ENCODE measurements around the gene SLITRK4.

DNA sequence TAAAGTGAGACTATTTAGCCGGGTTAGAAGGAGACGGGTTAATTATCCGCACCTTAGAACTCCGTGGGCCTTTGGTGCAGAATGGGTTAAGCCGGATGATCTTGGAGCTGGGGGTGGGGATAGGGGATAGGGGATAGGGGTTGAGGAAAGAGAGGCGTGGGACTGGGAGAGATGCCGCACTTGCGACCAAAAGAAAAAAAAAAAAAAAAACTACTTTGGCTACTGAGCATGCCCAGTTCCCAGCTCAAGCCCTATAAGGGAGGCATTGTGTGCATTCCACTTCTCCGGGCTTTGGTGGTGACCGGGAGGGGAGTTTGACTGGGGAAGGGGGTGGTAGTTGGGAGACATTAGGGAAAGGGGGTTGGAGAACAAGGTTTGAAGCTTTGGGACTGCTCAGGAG lies at the start of gene SLITRK4:
- TF ChIP-seq, protein P1, sequence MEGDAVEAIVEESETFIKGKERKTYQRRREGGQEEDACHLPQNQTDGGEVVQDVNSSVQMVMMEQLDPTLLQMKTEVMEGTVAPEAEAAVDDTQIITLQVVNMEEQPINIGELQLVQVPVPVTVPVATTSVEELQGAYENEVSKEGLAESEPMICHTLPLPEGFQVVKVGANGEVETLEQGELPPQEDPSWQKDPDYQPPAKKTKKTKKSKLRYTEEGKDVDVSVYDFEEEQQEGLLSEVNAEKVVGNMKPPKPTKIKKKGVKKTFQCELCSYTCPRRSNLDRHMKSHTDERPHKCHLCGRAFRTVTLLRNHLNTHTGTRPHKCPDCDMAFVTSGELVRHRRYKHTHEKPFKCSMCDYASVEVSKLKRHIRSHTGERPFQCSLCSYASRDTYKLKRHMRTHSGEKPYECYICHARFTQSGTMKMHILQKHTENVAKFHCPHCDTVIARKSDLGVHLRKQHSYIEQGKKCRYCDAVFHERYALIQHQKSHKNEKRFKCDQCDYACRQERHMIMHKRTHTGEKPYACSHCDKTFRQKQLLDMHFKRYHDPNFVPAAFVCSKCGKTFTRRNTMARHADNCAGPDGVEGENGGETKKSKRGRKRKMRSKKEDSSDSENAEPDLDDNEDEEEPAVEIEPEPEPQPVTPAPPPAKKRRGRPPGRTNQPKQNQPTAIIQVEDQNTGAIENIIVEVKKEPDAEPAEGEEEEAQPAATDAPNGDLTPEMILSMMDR (IDR thresholded peaks at IDR 0.05), result no peak
- TF ChIP-seq POLR2A (IDR thresholded peaks at IDR 0.05; ENCODE audit: low read depth), result no peak
- no peak for TF ChIP-seq EP300 (IDR thresholded peaks at IDR 0.05)
- TF ChIP-seq POLR2AphosphoS5 (IDR thresholded peaks at IDR 0.05), result no peak

All from esophagus muscularis mucosa (tissue), 4 donors.